ENCODE data around the gene TAF15.

The TAF15 gene

DNA sequence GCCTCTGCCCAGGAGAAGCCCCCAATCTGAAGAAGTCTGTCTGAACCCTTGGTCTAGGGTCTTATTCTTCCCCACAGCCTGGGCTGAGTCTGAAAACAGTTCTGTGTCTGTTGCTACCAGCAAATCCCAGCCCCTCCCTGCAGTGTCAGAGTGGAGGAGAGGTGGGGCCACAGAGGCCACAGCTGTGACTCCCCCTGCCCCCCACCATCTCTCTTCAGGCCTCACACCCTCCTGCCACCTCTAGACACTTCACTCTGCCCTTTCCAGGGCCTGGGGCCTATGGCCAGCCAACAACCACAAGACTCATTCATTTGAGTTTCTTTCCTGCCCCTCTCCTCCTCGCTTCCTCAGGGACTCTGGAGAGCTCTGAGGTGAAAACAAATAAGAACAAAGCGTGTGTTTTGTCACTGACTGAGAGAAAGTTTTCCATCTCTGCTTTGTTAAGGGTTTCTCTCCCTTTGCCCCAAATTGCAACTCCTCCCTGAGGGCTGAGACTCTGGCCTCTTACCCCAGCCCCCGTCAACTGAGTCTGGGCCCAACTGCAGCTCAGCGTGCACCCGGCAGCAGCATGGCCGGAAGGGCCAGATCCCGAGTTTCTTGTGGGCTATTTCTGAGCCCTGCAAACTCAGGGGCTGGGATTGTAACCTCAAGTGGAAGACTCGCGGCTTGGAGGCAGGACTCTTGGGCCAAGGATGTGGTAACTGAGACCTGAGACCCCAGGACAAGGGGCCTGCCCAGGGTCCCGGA, 35.4 kb upstream of the TAF15 start:
- DNase-seq (ENCODE audit: low read depth), result no peak
- no peak overlapping the region for H3K4me3 ChIP-seq (ENCODE audit: control insufficient read depth, low read depth, low read length)

DNA sequence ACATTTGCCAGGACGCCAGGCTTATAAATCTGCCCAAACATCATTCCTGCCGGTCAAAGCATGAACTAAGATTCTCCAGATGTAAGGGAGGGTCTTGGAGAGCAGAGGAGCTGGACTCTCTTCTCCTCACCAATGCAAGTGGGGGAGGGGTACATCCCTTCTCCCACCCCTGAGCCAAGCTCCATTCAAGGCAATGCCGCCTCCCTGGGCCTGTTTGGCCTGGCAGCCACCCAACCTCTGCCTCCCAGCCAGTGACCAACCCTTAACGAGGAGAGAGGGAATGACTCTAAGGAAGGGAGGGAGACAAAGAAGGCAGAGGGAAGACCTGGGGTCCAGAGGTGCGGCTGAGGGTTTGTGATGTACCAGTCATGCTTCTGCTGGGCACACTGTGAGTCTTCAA, 34.8 kb upstream of the TAF15 start:
- peak; percentile 32 for DNase-seq (ENCODE audit: low read depth)
- TF ChIP-seq, protein P1, sequence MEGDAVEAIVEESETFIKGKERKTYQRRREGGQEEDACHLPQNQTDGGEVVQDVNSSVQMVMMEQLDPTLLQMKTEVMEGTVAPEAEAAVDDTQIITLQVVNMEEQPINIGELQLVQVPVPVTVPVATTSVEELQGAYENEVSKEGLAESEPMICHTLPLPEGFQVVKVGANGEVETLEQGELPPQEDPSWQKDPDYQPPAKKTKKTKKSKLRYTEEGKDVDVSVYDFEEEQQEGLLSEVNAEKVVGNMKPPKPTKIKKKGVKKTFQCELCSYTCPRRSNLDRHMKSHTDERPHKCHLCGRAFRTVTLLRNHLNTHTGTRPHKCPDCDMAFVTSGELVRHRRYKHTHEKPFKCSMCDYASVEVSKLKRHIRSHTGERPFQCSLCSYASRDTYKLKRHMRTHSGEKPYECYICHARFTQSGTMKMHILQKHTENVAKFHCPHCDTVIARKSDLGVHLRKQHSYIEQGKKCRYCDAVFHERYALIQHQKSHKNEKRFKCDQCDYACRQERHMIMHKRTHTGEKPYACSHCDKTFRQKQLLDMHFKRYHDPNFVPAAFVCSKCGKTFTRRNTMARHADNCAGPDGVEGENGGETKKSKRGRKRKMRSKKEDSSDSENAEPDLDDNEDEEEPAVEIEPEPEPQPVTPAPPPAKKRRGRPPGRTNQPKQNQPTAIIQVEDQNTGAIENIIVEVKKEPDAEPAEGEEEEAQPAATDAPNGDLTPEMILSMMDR (conservative IDR thresholded peaks at IDR 0.05; ENCODE audit: control insufficient read depth, insufficient read depth, low read depth, low read length), result no peak
- no peak overlapping the region for H3K4me3 ChIP-seq (ENCODE audit: control insufficient read depth, low read depth, low read length)

More for the DNA sequence above, 35.4 kb upstream of the TAF15 start:
- TF ChIP-seq, protein P1 (conservative IDR thresholded peaks at IDR 0.05; ENCODE audit: control insufficient read depth, insufficient read depth, low read depth, low read length), result no peak

DNA sequence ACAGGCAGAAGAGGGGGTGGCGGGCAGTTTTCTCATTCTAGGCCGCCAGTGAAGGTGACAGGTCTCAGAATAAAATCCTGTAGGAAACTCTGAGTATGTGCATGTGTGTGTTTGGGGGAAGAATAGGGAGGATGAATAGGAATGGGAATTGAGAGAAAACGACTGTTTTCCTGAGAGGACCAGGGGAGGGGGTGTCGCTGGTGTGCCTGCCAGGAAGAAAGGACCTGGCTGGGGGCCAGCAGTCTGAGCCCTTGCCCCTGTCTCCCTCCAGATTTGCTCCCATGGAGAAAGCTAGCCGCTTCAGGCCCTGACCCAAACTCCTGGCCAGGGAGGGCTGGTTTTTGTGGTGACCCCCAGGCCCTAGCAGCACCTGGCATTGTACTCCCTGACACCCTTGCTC, 34.2 kb upstream of the TAF15 start:
- TF ChIP-seq, protein P1 (conservative IDR thresholded peaks at IDR 0.05; ENCODE audit: control insufficient read depth, insufficient read depth, low read depth, low read length), result no peak
- no peak overlapping the region for H3K4me3 ChIP-seq (ENCODE audit: control insufficient read depth, low read depth, low read length)
- no peak for DNase-seq (ENCODE audit: low read depth)

DNA sequence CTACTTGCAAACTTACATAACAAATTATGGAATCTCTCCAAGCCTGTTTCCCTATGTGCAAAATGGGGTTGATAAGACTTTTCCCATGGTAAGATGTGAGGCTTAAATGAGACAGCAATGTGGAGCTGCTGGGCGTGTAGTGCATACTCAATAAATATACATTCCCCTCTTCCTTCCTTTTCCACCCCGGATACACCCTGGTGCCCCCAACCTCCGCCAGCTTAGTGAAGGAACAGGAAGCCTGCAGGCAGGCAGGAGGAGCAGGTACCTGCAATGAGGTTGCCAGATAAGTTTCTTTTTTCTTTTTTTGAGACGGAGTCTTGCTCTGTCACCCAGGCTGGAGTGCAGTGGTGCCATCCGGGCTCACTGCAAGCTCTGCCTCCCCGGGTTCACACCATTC, 33.7 kb upstream of the TAF15 start:
- TF ChIP-seq, protein P1 (conservative IDR thresholded peaks at IDR 0.05; ENCODE audit: control insufficient read depth, insufficient read depth, low read depth, low read length), result no peak
- DNase-seq (ENCODE audit: low read depth), result no peak
- H3K4me3 ChIP-seq (ENCODE audit: control insufficient read depth, low read depth, low read length), result no peak overlapping the region

DNA sequence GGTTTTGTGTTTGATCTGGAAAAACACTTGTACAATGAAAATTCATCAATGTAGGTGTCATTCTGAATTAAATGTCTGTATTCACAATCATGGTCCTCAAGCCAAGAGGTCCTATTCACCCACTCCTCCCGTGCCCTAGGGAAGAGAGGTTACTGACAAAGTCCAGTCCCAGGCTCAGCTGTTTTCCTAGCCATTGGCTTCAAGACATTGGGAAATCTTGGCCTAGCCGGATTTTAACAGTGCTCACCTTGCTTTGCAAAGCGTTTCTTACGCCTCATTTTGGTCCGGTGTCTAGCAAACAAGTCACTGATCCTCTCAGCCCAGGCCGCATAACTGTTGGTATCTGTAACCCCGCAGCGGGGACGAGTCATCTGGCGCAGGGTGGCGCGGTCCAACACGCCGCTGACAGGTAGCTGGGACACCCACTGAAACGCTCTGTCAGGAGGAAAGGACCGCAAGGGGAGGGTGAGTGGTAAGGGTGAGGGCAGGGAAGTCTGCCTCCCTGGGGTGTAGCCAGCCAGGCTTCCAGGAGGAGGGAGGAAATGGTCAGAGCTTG, 30.6 kb upstream of the TAF15 start:
- peak; percentile 29 for DNase-seq (ENCODE audit: low read depth)
- TF ChIP-seq, protein P1 (conservative IDR thresholded peaks at IDR 0.05; ENCODE audit: control insufficient read depth, insufficient read depth, low read depth, low read length), result no peak
- H3K4me3 ChIP-seq (ENCODE audit: control insufficient read depth, low read depth, low read length), result no peak overlapping the region

DNA sequence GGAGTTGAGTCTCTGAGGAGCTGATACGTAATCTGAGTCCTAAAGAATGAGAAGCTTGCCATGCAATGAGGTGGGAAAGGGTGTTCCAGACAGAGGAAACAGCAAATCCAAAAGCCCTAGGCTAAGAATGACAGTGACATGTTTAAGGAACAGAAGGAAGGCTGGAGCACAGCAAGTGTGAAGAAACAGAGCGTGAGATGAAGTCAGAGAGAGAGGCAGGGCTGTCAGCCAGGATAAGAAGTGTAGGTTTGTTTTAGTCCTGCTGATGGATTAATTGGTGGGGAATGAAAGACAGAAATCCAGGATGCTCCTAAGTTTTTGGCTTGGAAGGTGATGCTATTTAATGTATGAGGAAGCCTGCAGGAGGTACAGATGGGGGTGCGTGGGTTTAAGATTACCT, 28.3 kb upstream of the TAF15 start:
- no peak for DNase-seq (ENCODE audit: low read depth)
- TF ChIP-seq, protein P1 (conservative IDR thresholded peaks at IDR 0.05; ENCODE audit: control insufficient read depth, insufficient read depth, low read depth, low read length), result no peak
- H3K4me3 ChIP-seq (ENCODE audit: control insufficient read depth, low read depth, low read length), result no peak overlapping the region

Measured in fibroblast of mammary gland (primary cell).